ENCODE results near the gene RHEB.
A peak's percentile ranks its signal among the peaks of the same experiment; 100 is the strongest.

Gene RHEB

DNA sequence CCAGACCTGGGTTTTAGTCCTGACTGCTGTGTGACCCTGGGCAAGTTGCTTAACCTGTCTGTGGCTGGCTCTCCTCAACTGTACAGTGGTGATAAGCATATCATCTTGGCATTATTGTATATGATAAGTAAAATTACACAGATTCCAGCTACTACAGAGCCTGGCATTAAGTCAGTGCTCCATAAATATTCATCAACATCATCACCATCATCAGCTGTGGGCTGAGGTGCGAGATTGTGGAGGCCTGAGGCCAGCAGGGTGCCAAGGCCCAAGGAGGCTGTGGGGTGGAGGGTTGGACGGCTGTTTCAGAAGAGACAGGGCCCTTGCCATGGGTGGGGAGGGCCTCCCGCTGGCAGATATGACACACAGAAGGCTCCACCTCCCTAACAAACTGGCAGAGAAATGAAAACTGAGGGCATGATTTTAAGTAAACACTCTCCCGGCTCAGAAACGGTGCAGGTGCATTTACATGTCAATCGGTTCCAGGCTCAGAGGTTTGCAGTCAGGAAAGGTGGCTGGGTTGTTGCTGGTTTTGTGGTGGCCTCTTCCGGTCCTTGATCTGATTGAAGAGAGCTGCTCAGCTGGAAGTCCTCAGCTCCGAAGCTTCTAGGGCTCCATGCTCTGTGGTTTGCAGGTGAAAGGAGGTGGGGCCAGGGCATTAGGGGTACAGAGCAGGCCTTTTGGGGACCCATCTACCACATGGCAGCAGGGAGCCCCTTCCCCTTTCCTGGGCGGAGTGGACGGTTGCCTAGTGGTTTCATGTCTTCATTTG is 89.9 kb downstream of the RHEB start:
- peak; percentile 48 for DNase-seq

DNA sequence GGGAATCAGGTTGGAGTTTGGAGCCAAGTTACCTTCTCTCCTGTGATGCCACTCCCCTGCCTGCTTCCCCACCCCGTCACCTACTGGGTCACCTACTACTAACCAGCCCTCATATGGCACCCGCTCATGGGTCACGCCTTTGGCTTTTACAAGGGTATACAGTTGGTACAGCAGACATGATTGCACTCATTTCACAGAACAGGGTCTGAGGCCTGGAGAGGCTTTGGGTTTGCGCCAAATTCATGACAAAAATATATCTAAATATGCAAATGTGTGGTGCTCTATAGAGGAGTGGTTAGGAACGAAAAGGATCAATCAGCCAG is 90.5 kb downstream of the RHEB start:
- DNase-seq: no peak

DNA sequence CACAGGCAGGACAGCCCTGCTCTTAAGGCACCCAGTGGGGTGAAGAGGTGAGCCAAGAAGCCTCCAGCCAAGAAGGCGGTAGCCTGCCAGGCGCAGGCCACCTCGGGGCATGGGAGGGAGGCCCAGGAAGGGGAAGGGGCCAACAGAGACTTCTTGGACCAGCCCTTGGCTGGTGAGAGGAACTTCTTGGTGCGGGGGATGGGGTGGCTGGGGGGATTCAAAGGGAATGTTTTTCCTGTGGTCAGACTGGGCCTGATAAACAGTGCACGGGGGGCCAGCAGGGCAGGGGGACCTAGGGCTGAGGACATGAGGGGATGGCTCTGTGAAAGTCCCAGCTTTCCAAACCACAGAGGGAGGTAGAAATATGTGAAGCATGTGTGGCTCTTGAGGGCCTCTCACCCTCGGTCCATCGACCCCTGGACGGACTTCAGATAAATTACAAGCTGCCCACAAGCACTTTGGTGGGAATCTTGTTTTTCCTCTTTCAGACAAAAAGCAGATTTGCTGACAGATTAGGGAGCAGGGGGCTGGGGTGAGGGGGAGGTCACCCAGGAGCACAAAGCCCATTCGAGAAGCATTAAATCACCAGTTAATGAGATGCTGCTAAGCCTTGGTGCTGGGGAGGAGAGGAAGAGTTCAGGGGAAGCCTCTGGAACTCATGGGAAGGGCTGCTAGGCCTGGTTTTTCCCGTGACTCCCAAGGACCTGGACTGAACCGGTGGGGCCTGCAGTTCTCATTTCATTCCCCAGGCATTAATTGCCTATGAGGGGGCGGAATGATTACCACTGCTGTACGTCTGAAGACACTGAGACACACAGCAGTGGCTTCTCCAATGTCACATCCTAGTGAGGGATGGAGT is 91.1 kb downstream of the RHEB start:
- DNase-seq: no peak

DNA sequence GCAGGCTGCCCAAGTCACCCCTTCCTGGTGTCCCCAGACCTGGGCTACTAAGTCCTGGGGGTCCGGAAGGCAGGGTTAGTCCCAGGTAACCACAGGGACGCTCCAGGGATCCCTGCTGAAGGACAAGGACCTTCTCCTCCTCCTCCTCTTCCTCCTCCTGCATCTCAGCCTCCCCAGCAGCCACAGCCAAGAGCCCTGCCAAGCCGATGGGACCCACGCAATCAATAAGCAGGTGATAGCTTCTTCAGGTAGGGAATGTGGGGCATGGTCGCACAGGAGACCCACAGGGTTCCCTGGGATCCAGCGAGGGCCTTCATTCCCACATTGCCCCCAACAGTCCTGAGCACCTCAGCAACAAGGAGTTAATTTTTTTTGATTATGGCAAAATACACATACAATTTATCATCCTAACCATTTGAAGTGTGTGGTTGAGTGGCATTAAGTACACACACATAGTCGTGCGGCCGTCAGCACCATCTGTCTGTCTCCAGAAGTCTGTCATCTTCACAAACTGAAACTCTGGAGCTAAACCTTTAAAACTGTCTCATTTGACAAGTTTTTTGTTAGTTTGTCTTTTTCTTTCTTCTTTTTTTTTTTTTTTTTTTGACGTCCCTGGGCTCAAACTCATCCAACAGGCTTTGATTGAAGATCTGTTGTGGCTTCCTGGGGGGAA is 91.9 kb downstream of the RHEB start:
- DNase-seq: no peak

DNA sequence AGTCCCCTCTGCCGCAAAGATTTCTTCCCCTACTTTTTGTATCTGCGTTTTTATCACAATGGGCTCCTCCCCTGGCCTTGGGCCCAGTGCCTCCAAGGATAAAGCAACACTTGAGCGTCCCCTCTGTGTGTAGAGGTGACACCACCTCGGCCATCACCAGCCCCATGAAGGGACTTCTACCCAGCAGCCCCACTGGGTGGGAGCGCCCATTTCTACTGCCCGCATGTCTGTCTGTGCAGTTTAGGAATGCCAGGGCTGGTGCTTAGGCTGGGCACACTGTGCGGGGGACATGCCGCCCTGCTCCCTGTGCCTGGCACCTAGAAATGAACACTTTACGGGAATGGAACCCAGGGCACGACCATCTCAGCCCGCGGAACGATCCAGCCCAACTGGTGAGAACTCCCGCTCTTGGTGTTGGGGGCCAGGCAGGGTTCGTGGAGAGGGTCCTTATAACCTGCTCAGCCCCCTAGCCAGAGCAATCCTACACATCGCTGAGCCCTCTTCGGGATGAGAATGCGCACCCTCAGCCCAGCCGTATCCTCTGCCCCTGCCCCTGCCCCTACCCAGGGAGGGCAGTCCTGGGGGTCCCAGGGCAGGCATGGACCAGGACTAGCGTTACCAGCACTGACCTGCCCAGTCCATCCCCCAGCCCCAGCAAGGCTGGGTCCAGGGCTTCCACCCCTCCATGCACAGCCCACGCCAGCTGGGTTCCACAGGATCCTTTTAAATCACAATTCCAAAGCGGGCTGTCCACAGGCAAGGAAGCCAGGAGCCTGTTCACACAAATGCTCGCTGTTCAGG is 92.6 kb downstream of the RHEB start:
- DNase-seq: no peak

DNA sequence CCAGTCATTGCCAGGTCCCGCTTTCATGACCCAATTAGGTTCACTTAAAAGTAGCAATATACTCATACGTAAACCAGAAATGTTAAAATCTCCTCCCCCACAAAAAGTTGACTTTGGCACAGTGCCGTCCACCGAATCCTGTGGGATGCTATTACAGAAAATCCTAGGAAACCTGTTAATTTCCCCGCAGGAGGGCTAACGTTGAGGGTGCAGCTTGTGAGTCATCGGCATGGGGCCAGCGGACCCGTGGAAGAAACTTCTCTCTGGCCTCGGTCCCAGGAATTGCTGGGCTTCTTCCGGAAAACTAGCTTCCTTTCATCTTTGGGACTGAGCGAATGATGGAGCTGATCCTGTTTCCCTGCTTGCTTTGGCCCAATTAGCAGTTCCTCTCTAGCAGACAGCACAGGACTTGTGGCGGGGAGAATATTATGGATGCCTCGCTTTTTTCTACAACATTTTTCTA is 93.2 kb downstream of the RHEB start:
- no peak for DNase-seq

DNA sequence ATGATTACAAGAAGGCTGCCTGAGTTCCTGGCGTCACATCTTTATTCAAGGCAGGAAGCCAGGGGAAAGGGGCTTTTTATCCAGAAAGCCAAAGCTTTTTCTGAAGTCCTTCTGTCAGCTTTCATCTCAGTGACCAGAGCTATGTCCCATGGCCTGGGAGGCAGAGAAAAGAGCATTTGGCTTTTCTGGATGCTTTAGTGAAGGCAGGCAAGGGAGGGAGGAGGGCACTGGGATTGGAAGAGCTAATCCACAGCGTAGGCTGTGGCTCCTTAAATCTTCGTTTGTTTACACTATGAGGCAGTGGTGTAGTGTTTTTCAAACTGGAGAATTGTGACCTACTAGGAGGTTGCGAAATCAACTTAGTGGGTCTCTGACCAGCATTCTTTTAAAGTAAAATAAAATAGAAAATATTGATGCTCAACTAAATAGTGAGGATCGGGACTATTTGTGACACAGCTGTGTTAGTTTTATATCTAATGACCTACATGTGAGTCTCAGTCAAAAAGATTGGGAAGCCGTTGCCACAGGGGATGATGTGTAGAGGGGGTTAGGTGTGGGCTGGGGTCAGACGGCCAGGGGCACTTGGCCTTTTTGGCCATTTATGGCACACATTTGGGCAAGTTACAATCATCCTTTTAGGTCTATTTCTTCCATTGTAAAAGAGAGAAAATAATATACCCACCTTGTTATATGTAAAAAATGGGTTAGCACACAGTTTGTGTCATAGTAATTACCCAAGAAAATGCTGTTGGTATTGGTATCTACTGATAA is 93.8 kb downstream of the RHEB start:
- DNase-seq: no peak

DNA sequence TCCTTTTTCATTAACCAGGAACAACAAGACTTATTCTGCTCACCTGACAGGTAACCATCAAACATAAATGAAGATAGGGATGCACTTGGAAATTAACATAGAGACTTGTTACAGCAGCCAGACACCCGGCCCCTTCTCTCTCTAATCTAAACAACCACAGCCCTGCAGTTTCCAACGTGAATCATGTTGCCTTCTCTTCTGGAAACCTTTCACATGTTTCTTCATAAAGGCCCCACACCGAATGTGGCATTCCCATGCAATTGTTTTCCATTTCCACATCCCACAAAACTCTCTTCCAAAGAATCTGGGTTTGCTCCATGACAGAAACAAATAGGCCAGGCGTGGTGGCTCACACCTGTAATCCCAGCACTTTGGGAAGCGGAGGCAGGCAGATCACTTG is 94.9 kb downstream of the RHEB start:
- no peak for DNase-seq

DNA sequence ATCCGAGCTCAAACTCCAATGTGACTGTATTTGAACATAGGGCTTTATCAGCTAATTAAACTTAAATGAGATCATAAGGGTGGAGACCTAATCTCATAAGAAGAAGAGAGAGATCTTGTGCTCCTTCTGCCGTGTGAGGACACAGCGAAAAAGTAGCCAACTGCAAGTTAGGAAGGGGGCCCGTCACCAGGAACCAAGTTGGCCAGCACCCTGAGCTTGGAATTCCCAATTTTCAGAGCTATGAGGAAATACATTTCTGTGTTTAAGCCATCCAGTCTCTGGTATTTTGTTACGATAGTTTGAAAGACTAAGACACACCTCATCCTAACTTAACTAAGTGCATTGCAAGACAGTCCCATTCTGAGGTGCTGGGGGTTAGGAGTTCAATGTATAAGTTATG is 95.8 kb downstream of the RHEB start:
- no peak for DNase-seq

DNA sequence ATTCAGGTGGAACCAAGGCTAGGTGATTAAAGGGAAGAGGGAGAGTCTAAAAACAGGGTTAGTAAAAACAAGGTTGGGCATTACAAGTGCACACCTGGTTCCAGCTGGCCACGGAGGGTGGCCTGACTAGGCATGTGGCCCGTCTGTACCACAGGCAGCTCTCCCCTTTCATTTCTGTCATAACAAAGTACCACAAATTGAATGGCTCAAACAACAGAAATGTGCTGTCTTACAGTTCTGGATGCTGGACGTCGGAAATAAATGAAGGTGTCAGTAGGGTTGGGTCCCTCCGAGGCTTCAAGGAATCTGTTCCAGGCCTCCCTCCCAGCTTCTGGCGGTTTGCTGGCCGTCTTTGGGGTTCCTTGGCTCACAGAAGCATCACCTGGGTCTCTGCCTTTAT is 96.5 kb downstream of the RHEB start:
- no peak for DNase-seq

DNA sequence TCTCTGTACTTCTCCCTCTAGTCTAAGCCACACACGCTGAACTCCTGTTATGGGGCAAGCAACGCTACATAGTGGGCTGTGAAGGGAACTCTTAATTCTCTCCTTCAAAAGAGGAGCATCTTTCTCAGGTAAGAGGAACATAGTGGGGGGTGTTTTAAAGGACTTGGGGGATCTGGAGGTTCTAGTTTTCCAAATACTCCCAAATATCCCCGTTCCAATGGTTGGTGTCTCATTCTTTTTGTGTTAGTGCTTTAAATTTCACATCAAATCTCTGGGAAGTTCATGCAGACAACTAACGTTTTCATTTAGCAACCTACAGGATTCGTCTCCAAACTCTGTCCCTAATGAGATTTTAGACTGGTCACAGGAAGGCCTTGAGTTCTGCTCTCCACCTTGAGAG is 97.5 kb downstream of the RHEB start:
- DNase-seq: no peak

DNA sequence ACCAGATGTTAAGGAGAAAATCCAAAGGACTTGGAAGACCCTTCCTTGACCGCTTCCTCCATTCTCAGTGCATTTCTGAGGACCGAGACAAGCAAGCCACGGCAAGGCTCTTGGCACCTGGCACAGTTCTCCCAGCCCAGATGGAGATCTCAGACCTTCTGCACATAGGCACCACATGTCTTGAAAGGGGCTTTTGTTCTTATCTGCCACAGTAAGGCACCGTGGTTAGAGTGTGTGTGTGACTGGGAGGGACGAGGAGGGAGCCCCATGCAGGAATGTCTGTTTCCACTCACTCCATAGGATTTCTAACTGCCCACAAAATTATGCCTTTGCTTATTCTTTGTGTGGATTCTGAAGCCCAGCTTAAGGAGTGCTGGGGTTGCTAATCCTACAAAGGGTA is 99.6 kb downstream of the RHEB start:
- no peak for DNase-seq

DNA sequence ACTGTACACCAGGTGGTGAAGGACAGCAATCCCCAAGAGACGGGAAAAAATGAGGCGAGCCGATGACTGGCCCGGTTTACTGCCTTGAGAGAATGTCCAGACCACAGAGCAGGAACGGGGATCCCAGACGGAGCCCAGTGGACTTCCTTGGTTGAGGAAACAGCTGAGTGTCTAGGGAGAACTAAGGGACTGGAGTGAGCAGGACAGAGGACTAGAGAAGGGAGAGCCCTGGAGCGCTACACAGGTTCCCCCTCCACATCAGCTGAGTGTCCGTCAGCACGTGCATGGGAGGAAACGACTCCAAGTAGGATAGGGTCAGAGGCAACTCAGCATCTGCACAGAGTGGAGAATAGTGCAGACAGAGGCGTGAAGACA is 102.8 kb downstream of the RHEB start:
- DNase-seq: no peak

DNA sequence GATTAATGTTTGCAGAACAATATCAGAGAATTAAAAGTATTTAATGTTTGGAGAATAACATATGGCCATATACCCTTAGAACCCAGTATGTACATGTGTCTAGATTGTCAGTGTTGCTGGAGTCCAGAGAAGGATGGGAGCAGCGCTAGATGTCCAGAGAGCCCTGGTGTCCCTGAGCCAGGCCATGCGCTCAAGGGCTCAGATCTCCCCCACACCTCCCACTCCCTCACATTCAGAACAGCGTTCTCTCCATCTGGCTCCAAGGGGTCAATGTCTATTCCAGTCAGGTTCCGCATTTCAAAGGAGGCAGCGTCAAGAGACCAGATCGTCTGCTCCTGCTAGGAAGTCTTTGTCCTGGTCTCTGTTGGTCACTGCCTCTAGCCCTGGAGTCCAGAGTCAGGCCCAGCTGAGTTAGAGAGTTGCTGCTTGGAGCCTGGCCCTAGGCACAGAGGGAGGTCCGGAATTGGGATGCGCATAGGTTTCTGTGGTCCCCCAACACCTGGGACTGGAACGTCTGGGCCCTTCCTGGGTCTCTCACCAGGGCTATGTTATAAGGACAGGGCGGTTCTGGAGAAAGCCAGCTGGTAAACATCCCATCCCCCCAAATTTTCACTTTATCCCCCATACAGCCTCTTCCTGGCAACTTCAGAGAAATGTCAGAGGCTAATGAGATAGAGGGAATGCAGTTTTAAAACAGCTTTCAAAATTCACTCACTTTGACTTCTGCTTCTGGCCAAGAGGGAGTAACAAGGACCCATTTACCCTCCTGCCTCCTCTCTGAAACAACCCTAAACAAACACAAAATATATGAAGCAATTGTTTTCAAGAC is 103.4 kb downstream of the RHEB start:
- no peak for DNase-seq
